ENCODE results near the gene AKAP7.

Gene AKAP7

GRCh38 chr6:131275273-131275672, 140.0 kb downstream of the AKAP7 start:
- no peak overlapping the region for H3K4me3 ChIP-seq (ENCODE audit: control insufficient read depth, low read depth, low read length)
- no peak for DNase-seq (ENCODE audit: low read depth)
- TF ChIP-seq CTCF (IDR thresholded peaks at IDR 0.05; ENCODE audit: control insufficient read depth, insufficient read depth, low read depth, low read length, missing control alignments), result no peak

GRCh38 chr6:131277591-131277990, 142.3 kb downstream of the AKAP7 start:
- no peak for DNase-seq (ENCODE audit: low read depth)
- TF ChIP-seq CTCF (IDR thresholded peaks at IDR 0.05; ENCODE audit: control insufficient read depth, insufficient read depth, low read depth, low read length, missing control alignments), result no peak
- no peak overlapping the region for H3K4me3 ChIP-seq (ENCODE audit: control insufficient read depth, low read depth, low read length)

- TF ChIP-seq CTCF (IDR thresholded peaks at IDR 0.05; ENCODE audit: control insufficient read depth, insufficient read depth, low read depth, low read length, missing control alignments), result no peak
- H3K4me3 ChIP-seq (ENCODE audit: control insufficient read depth, low read depth, low read length), result no peak overlapping the region
- no peak for DNase-seq (ENCODE audit: low read depth)
These were observed 146.4 kb downstream of the AKAP7 start for GRCh38 chr6:131281471-131282270.

- DNase-seq (ENCODE audit: low read depth), result no peak
- no peak overlapping the region for H3K4me3 ChIP-seq (ENCODE audit: control insufficient read depth, low read depth, low read length)
- TF ChIP-seq CTCF (IDR thresholded peaks at IDR 0.05; ENCODE audit: control insufficient read depth, insufficient read depth, low read depth, low read length, missing control alignments), result no peak
These were observed 147.1 kb downstream of the AKAP7 start for GRCh38 chr6:131282365-131282764.

GRCh38 chr6:131283466-131284175, 148.4 kb downstream of the AKAP7 start:
- TF ChIP-seq CTCF (IDR thresholded peaks at IDR 0.05; ENCODE audit: control insufficient read depth, insufficient read depth, low read depth, low read length, missing control alignments), result no peak
- DNase-seq (ENCODE audit: low read depth), result no peak
- H3K4me3 ChIP-seq (ENCODE audit: control insufficient read depth, low read depth, low read length), result no peak overlapping the region

- no peak for DNase-seq (ENCODE audit: low read depth)
- no peak for TF ChIP-seq CTCF (IDR thresholded peaks at IDR 0.05; ENCODE audit: control insufficient read depth, insufficient read depth, low read depth, low read length, missing control alignments)
- H3K4me3 ChIP-seq (ENCODE audit: control insufficient read depth, low read depth, low read length), result no peak overlapping the region
These were observed 150.3 kb downstream of the AKAP7 start for GRCh38 chr6:131285548-131285947.
